Hepatocyte (in vitro differentiated cells): ENCODE results near the gene EXOC3L4.

Source experiments
- EZH2phosphoT487 ChIP-seq: fragments of 200-600 bp; sonication (generic); IDR thresholded peaks from one replicate; pipeline ENCODE4 v1.6.1; 2018; ENCODE audit warnings: antibody characterized with exemption, mild to moderate bottlenecking, low read depth, moderate library complexity; ENCODE audit not compliant: unreplicated experiment, severe bottlenecking
- TF ChIP-seq, protein P1 (sequence below): fragments of 200-600 bp; sonication (generic); IDR thresholded peaks from 2 replicates; pipeline ENCODE4 v1.5.1; 2016; ENCODE audit warnings: antibody characterized with exemption, mild to moderate bottlenecking; ENCODE audit not compliant: poor library complexity

DNA sequence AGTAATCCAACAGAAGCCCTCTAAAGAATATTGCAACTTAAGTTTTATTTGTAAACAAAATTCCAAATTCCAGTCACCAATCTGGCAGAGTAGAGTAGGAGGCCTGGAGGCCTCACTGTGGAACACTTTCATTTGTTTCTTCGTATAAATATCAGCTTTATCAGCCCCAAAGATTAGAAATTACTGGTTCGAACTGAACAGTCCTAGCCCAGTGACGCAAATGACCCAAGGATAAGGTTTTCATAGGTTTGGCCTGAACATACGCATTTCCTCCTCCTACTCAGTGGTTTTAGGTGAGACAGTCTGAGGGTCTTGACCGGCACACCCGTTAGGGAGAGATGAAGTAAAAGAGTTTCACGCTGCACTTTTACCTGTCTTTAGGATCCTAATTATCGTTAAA lies 38.8 kb upstream of the EXOC3L4 start:
- TF ChIP-seq, protein P1, sequence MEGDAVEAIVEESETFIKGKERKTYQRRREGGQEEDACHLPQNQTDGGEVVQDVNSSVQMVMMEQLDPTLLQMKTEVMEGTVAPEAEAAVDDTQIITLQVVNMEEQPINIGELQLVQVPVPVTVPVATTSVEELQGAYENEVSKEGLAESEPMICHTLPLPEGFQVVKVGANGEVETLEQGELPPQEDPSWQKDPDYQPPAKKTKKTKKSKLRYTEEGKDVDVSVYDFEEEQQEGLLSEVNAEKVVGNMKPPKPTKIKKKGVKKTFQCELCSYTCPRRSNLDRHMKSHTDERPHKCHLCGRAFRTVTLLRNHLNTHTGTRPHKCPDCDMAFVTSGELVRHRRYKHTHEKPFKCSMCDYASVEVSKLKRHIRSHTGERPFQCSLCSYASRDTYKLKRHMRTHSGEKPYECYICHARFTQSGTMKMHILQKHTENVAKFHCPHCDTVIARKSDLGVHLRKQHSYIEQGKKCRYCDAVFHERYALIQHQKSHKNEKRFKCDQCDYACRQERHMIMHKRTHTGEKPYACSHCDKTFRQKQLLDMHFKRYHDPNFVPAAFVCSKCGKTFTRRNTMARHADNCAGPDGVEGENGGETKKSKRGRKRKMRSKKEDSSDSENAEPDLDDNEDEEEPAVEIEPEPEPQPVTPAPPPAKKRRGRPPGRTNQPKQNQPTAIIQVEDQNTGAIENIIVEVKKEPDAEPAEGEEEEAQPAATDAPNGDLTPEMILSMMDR = no peak
- no peak for TF ChIP-seq EZH2phosphoT487
